Neural progenitor cell (in vitro differentiated cells): ENCODE measurements around the gene ESYT2. TPM values are rescaled to one million over a fixed set of nuclear protein-coding genes. Genes with fewer than 3 reads are reported as not detected.

Experiments used
- DNase-seq: peaks from one replicate; pipeline ENCODE4 v3.0.0-alpha.2; 2016; ENCODE audit warnings: low spot score
- H2AFZ ChIP-seq: fragments of 200-600 bp; sonication (generic); replicated peaks from 2 replicates; pipeline ENCODE4 v1.6.1; 2016; ENCODE audit warnings: antibody characterized with exemption
- H3F3A ChIP-seq: fragments of 200-600 bp; sonication (generic); 2 replicates; pipeline ENCODE4 v1.6.1; 2016; ENCODE audit warnings: antibody characterized with exemption, low read depth
- H3K27ac ChIP-seq: fragments of 200-600 bp; sonication (generic); 2 replicates; pipeline ENCODE4 v1.5.1; 2016; ENCODE audit warnings: mild to moderate bottlenecking
- H3K27me3 ChIP-seq: fragments of 200-600 bp; sonication (generic); 2 replicates; pipeline ENCODE4 v1.6.1; 2016; ENCODE audit warnings: mild to moderate bottlenecking, moderate library complexity
- H3K36me3 ChIP-seq: fragments of 200-600 bp; sonication (generic); 2 replicates; pipeline ENCODE4 v1.5.1; 2016
- H3K4me1 ChIP-seq: fragments of 200-600 bp; sonication (generic); 2 replicates; pipeline ENCODE4 v1.6.1; 2016; ENCODE audit warnings: mixed run types
- H3K4me2 ChIP-seq: fragments of 200-600 bp; sonication (generic); 2 replicates; pipeline ENCODE4 v1.6.1; 2016
- H3K4me3 ChIP-seq: fragments of 200-600 bp; sonication (generic); 2 replicates; pipeline ENCODE4 v1.5.1; 2016
- H3K79me2 ChIP-seq: fragments of 200-600 bp; sonication (generic); 2 replicates; pipeline ENCODE4 v1.6.1; 2016; ENCODE audit warnings: low read depth
- H3K9ac ChIP-seq: fragments of 200-600 bp; sonication (generic); 2 replicates; pipeline ENCODE4 v1.6.1; 2016
- H3K9me3 ChIP-seq: fragments of 200-600 bp; sonication (generic); 2 replicates; pipeline ENCODE4 v1.5.1; 2016; ENCODE audit warnings: low read depth
- H4K20me1 ChIP-seq: fragments of 200-600 bp; sonication (generic); 2 replicates; pipeline ENCODE4 v1.6.1; 2016; ENCODE audit warnings: low read depth
- H3K27ac Mint-ChIP-seq: 3 replicates; pipeline ENCODE4 v1.8.0; 2021; ENCODE audit warnings: mixed read lengths
- H3K27me3 Mint-ChIP-seq: 2 replicates; pipeline ENCODE4 v1.8.0; 2022; ENCODE audit warnings: low read depth, mild to moderate bottlenecking, inconsistent platforms, moderate library complexity, mixed read lengths; ENCODE audit not compliant: insufficient read depth
- H3K36me3 Mint-ChIP-seq: 3 replicates; pipeline ENCODE4 v1.8.0; 2021; ENCODE audit warnings: mixed read lengths
- H3K4me1 Mint-ChIP-seq: 3 replicates; pipeline ENCODE4 v1.8.0; 2021; ENCODE audit warnings: mixed read lengths
- H3K4me3 Mint-ChIP-seq: 3 replicates; pipeline ENCODE4 v1.8.0; 2021; ENCODE audit warnings: mild to moderate bottlenecking, moderate library complexity, mixed read lengths
- H3K9me3 Mint-ChIP-seq: 3 replicates; pipeline ENCODE4 v1.8.0; 2020; ENCODE audit warnings: mixed read lengths
- EZH2 ChIP-seq: fragments of 200-600 bp; sonication (generic); IDR thresholded peaks from 2 replicates; pipeline ENCODE4 v1.6.1; 2017; ENCODE audit warnings: antibody characterized with exemption, mild to moderate bottlenecking, moderate library complexity
- EZH2phosphoT487 ChIP-seq: fragments of 200-600 bp; sonication (generic); IDR thresholded peaks from 2 replicates; pipeline ENCODE4 v1.6.1; 2017; ENCODE audit warnings: antibody characterized with exemption
- total RNA-seq: library from RNA; depleted of rRNA; stranded (reverse); fragments of >200 nt; gene quantifications from 2 replicates; pipeline ENCODE4 v1.2.3, GENCODE V29; 2015; ENCODE audit warnings: low replicate concordance
- TF ChIP-seq, protein P1 (sequence below): fragments of 200-600 bp; sonication (generic); IDR thresholded peaks from 2 replicates; pipeline ENCODE4 v1.5.1; 2017; ENCODE audit warnings: antibody characterized with exemption, mild to moderate bottlenecking

The ESYT2 gene
- total RNA-seq, 1 donor from 2014 or later: 33.4 TPM

DNA sequence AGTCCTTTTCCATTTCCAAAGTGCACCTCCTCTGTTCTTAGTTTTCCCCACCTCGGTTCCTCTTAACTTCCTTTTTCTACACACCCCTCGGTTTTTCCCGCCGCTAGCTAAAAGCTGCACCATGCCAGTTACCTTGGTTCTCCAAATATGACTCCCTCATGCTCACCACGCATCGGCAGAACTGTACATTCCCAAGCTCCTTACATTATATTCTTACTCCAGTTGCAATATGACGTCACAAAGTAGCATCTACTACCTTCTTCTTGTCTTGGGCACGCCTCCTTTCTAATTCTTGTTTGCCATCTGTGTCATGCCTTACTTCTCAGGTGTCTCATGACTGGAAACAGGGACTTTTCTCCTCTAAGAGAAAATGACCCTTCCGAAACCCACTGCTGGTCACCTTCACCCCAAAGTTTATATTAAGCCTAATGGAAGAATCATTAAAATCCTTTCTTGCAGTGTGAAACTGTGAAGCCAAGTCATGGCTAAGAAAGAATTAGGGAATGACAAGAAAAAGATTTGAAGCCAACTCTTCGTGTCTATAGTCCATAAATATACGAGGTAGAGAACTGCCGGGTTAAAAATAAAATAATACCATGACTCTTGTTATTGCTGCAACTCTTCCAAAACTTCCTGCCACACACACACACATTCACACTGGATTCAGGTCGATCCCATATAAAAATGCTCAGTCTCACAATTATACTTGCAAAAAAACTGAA, 1.7 kb downstream of the ESYT2 start:
- Mint-ChIP-seq H3K9me3 (no peaks in the 10 kb centered on the region), H3K27me3 (peaks cover 4% of the 10 kb centered on the region), H3K4me3 (peak overlapping the region; percentile 90), H3K4me1 (peaks cover 17% of the 10 kb centered on the region), H3K36me3 (peaks cover 4% of the 10 kb centered on the region), H3K27ac (peak overlapping the region; percentile 0)
- H3K27me3 ChIP-seq: no peaks in the 10 kb centered on the region
- peaks cover 5% of the 10 kb centered on the region for H3K4me1 ChIP-seq
- H3K4me2 ChIP-seq: peak overlapping the region; percentile 80
- peak overlapping the region; percentile 47 for H3K9ac ChIP-seq
- no peaks in the 10 kb centered on the region for H3K9me3 ChIP-seq
- no peak overlapping the region for H2AFZ ChIP-seq
- peak overlapping the region; percentile 81 for H3K4me3 ChIP-seq
- H3K27ac ChIP-seq: no peak overlapping the region
- H4K20me1 ChIP-seq: peaks cover 22% of the 10 kb centered on the region
- TF ChIP-seq EZH2 (no peak), EZH2phosphoT487 (no peak)
- TF ChIP-seq, protein P1, sequence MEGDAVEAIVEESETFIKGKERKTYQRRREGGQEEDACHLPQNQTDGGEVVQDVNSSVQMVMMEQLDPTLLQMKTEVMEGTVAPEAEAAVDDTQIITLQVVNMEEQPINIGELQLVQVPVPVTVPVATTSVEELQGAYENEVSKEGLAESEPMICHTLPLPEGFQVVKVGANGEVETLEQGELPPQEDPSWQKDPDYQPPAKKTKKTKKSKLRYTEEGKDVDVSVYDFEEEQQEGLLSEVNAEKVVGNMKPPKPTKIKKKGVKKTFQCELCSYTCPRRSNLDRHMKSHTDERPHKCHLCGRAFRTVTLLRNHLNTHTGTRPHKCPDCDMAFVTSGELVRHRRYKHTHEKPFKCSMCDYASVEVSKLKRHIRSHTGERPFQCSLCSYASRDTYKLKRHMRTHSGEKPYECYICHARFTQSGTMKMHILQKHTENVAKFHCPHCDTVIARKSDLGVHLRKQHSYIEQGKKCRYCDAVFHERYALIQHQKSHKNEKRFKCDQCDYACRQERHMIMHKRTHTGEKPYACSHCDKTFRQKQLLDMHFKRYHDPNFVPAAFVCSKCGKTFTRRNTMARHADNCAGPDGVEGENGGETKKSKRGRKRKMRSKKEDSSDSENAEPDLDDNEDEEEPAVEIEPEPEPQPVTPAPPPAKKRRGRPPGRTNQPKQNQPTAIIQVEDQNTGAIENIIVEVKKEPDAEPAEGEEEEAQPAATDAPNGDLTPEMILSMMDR: no peak
- H3K36me3 ChIP-seq: no peaks in the 10 kb centered on the region
- peaks cover 26% of the 10 kb centered on the region for H3F3A ChIP-seq
- H3K79me2 ChIP-seq: peaks cover 59% of the 10 kb centered on the region
- no peak for DNase-seq

GRCh38 chr7:158825628-158826289, 3.5 kb downstream of the ESYT2 start:
- Histone ChIP-seq H4K20me1 (peaks cover 22% of the 10 kb centered on the region), H3K4me1 (peaks cover 5% of the 10 kb centered on the region), H3K4me2 (no peak overlapping the region), H3K79me2 (peaks cover 77% of the 10 kb centered on the region), H3K9me3 (no peaks in the 10 kb centered on the region), H3K27ac (no peak overlapping the region), H3F3A (peaks cover 18% of the 10 kb centered on the region), H3K9ac (no peak overlapping the region), H3K27me3 (no peaks in the 10 kb centered on the region), H3K36me3 (no peaks in the 10 kb centered on the region), H3K4me3 (no peak overlapping the region), H2AFZ (no peak overlapping the region)
- Mint-ChIP-seq H3K27me3 (peaks cover 2% of the 10 kb centered on the region), H3K36me3 (peaks cover 4% of the 10 kb centered on the region), H3K27ac (no peak overlapping the region), H3K4me3 (no peak overlapping the region), H3K9me3 (no peaks in the 10 kb centered on the region), H3K4me1 (peaks cover 27% of the 10 kb centered on the region)
- no peak for DNase-seq
- no peak for TF ChIP-seq EZH2phosphoT487
- no peak for TF ChIP-seq EZH2
- TF ChIP-seq, protein P1: no peak

GRCh38 chr7:158824028-158824427, 5.3 kb downstream of the ESYT2 start:
- H3K27me3 Mint-ChIP-seq: peaks cover 2% of the 10 kb centered on the region
- H3F3A ChIP-seq: peaks cover 3% of the 10 kb centered on the region
- peaks cover 6% of the 10 kb centered on the region for H3K4me1 ChIP-seq
- H3K9ac ChIP-seq: no peak overlapping the region
- H3K27ac Mint-ChIP-seq: no peak overlapping the region
- no peak overlapping the region for H3K4me2 ChIP-seq
- H3K4me3 ChIP-seq: no peak overlapping the region
- no peaks in the 10 kb centered on the region for H3K9me3 Mint-ChIP-seq
- peaks cover 94% of the 10 kb centered on the region for H3K79me2 ChIP-seq
- H3K27ac ChIP-seq: no peak overlapping the region
- DNase-seq: no peak
- no peak overlapping the region for H2AFZ ChIP-seq
- TF ChIP-seq EZH2phosphoT487: no peak
- TF ChIP-seq, protein P1: no peak
- no peak for TF ChIP-seq EZH2
- peaks cover 4% of the 10 kb centered on the region for H3K36me3 Mint-ChIP-seq
- no peak overlapping the region for H3K4me3 Mint-ChIP-seq
- H3K9me3 ChIP-seq: no peaks in the 10 kb centered on the region
- H3K4me1 Mint-ChIP-seq: peaks cover 29% of the 10 kb centered on the region
- no peaks in the 10 kb centered on the region for H3K36me3 ChIP-seq
- H4K20me1 ChIP-seq: peaks cover 22% of the 10 kb centered on the region
- H3K27me3 ChIP-seq: no peaks in the 10 kb centered on the region
